ENCODE measurements around the gene HPS1.

DNA sequence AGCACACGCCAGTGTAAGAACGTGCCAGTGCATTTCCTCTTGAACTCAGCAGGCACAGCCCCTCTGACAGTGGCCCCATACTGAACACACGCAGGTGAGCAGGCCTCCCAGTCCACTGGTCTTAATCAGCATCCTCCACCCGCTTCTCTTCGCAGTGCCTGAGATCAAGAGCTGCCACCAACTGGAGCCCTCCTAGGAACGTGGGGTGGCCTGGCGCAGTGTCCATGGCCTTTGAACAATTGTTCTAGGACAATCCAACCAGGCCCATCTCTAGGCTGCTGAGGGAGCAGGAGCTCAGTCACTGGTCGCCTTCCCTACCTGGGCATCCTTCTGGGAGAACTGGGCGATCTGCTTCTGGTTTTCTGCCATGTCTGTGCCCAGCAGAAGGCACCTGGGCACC is 47.0 kb downstream of the HPS1 start:
- TF ChIP-seq, protein P1, sequence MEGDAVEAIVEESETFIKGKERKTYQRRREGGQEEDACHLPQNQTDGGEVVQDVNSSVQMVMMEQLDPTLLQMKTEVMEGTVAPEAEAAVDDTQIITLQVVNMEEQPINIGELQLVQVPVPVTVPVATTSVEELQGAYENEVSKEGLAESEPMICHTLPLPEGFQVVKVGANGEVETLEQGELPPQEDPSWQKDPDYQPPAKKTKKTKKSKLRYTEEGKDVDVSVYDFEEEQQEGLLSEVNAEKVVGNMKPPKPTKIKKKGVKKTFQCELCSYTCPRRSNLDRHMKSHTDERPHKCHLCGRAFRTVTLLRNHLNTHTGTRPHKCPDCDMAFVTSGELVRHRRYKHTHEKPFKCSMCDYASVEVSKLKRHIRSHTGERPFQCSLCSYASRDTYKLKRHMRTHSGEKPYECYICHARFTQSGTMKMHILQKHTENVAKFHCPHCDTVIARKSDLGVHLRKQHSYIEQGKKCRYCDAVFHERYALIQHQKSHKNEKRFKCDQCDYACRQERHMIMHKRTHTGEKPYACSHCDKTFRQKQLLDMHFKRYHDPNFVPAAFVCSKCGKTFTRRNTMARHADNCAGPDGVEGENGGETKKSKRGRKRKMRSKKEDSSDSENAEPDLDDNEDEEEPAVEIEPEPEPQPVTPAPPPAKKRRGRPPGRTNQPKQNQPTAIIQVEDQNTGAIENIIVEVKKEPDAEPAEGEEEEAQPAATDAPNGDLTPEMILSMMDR (conservative IDR thresholded peaks at IDR 0.05; ENCODE audit: low read depth in 2 of 2): no peak
- TF ChIP-seq POLR2AphosphoS5 (IDR thresholded peaks at IDR 0.05; ENCODE audit: low read depth) (no peak), EZH2phosphoT487 (IDR thresholded peaks at IDR 0.05; ENCODE audit: unreplicated experiment) (no peak), JUNB (IDR thresholded peaks at IDR 0.05; ENCODE audit: unreplicated experiment) (no peak), CREB1 (CRISPR knock-in tag; IDR thresholded peaks at IDR 0.05; ENCODE audit: low read depth) (no peak), EZH2 (IDR thresholded peaks at IDR 0.05; ENCODE audit: low read depth, unreplicated experiment) (no peak), ZNF114 (CRISPR knock-in tag; IDR thresholded peaks at IDR 0.05) (no peak)
- TF ChIP-seq, protein P2, sequence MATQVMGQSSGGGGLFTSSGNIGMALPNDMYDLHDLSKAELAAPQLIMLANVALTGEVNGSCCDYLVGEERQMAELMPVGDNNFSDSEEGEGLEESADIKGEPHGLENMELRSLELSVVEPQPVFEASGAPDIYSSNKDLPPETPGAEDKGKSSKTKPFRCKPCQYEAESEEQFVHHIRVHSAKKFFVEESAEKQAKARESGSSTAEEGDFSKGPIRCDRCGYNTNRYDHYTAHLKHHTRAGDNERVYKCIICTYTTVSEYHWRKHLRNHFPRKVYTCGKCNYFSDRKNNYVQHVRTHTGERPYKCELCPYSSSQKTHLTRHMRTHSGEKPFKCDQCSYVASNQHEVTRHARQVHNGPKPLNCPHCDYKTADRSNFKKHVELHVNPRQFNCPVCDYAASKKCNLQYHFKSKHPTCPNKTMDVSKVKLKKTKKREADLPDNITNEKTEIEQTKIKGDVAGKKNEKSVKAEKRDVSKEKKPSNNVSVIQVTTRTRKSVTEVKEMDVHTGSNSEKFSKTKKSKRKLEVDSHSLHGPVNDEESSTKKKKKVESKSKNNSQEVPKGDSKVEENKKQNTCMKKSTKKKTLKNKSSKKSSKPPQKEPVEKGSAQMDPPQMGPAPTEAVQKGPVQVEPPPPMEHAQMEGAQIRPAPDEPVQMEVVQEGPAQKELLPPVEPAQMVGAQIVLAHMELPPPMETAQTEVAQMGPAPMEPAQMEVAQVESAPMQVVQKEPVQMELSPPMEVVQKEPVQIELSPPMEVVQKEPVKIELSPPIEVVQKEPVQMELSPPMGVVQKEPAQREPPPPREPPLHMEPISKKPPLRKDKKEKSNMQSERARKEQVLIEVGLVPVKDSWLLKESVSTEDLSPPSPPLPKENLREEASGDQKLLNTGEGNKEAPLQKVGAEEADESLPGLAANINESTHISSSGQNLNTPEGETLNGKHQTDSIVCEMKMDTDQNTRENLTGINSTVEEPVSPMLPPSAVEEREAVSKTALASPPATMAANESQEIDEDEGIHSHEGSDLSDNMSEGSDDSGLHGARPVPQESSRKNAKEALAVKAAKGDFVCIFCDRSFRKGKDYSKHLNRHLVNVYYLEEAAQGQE (IDR thresholded peaks at IDR 0.05; ENCODE audit: unreplicated experiment): no peak
- TF ChIP-seq, protein P3, sequence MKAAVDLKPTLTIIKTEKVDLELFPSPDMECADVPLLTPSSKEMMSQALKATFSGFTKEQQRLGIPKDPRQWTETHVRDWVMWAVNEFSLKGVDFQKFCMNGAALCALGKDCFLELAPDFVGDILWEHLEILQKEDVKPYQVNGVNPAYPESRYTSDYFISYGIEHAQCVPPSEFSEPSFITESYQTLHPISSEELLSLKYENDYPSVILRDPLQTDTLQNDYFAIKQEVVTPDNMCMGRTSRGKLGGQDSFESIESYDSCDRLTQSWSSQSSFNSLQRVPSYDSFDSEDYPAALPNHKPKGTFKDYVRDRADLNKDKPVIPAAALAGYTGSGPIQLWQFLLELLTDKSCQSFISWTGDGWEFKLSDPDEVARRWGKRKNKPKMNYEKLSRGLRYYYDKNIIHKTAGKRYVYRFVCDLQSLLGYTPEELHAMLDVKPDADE (IDR thresholded peaks at IDR 0.05): no peak
- TF ChIP-seq, protein P4, sequence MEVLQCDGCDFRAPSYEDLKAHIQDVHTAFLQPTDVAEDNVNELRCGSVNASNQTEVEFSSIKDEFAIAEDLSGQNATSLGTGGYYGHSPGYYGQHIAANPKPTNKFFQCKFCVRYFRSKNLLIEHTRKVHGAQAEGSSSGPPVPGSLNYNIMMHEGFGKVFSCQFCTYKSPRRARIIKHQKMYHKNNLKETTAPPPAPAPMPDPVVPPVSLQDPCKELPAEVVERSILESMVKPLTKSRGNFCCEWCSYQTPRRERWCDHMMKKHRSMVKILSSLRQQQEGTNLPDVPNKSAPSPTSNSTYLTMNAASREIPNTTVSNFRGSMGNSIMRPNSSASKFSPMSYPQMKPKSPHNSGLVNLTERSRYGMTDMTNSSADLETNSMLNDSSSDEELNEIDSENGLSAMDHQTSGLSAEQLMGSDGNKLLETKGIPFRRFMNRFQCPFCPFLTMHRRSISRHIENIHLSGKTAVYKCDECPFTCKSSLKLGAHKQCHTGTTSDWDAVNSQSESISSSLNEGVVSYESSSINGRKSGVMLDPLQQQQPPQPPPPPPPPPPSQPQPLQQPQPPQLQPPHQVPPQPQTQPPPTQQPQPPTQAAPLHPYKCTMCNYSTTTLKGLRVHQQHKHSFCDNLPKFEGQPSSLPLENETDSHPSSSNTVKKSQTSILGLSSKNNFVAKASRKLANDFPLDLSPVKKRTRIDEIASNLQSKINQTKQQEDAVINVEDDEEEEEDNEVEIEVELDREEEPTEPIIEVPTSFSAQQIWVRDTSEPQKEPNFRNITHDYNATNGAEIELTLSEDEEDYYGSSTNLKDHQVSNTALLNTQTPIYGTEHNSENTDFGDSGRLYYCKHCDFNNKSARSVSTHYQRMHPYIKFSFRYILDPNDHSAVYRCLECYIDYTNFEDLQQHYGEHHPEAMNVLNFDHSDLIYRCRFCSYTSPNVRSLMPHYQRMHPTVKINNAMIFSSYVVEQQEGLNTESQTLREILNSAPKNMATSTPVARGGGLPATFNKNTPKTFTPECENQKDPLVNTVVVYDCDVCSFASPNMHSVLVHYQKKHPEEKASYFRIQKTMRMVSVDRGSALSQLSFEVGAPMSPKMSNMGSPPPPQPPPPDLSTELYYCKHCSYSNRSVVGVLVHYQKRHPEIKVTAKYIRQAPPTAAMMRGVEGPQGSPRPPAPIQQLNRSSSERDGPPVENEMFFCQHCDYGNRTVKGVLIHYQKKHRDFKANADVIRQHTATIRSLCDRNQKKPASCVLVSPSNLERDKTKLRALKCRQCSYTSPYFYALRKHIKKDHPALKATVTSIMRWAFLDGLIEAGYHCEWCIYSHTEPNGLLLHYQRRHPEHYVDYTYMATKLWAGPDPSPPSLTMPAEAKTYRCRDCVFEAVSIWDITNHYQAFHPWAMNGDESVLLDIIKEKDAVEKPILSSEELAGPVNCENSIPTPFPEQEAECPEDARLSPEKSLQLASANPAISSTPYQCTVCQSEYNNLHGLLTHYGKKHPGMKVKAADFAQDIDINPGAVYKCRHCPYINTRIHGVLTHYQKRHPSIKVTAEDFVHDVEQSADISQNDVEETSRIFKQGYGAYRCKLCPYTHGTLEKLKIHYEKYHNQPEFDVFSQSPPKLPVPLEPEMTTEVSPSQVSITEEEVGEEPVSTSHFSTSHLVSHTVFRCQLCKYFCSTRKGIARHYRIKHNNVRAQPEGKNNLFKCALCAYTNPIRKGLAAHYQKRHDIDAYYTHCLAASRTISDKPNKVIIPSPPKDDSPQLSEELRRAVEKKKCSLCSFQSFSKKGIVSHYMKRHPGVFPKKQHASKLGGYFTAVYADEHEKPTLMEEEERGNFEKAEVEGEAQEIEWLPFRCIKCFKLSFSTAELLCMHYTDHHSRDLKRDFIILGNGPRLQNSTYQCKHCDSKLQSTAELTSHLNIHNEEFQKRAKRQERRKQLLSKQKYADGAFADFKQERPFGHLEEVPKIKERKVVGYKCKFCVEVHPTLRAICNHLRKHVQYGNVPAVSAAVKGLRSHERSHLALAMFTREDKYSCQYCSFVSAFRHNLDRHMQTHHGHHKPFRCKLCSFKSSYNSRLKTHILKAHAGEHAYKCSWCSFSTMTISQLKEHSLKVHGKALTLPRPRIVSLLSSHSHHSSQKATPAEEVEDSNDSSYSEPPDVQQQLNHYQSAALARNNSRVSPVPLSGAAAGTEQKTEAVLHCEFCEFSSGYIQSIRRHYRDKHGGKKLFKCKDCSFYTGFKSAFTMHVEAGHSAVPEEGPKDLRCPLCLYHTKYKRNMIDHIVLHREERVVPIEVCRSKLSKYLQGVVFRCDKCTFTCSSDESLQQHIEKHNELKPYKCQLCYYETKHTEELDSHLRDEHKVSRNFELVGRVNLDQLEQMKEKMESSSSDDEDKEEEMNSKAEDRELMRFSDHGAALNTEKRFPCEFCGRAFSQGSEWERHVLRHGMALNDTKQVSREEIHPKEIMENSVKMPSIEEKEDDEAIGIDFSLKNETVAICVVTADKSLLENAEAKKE (CRISPR knock-in tag; IDR thresholded peaks at IDR 0.05): no peak
